K562 (cell line): ENCODE results near the gene WDR88. TPM values are rescaled to one million over a fixed set of nuclear protein-coding genes. Genes with fewer than 3 reads are reported as not detected.

ENCODE experiments used
- ARNT ChIP-seq, 2 experiments: fragments of 450-650 bp; IDR thresholded peaks; 2 replicates each; pipeline ENCODE4 v1.6.1; 2016; ENCODE audit warnings: mild to moderate bottlenecking in 1 of 2
- ETS1 ChIP-seq: conservative IDR thresholded peaks from 2 replicates; pipeline ENCODE4 v1.6.1; 2011; ENCODE audit warnings: low read depth, mild to moderate bottlenecking, low read length; ENCODE audit not compliant: control insufficient read depth
- ETV5 ChIP-seq: sonication (generic); formaldehyde crosslinking; IDR thresholded peaks from 2 replicates; pipeline ENCODE4 v1.4.0; 2020; ENCODE audit warnings: low read depth, mild to moderate bottlenecking, missing genetic modification reagents
- GABPA ChIP-seq: fragments of 200-800 bp; sonication (Bioruptor generic); conservative IDR thresholded peaks from 2 replicates; pipeline ENCODE4 v1.6.1; 2016; ENCODE audit warnings: low read depth, missing genetic modification characterization, missing compliant biosample characterization
- HIVEP1 ChIP-seq: fragments of 250-450 bp; sonication (Bioruptor Pico); IDR thresholded peaks from 2 replicates; pipeline ENCODE4 v1.4.0; 2020; ENCODE audit warnings: mild to moderate bottlenecking
- ID3 ChIP-seq, 2 experiments: fragments of 250-450 bp in 1 of 2; fragments of 450-650 bp in 1 of 2; sonication (Bioruptor Pico) in 1 of 2; IDR thresholded peaks; 2 replicates each; pipeline versions ENCODE4 v1.6.1 to v1.8.0; 2016 to 2021; ENCODE audit warnings: mild to moderate bottlenecking in 2 of 2, moderate library complexity in 2 of 2, missing compliant biosample characterization in 1 of 2, missing genetic modification characterization in 1 of 2
- ILK ChIP-seq: fragments of 450-650 bp; IDR thresholded peaks from 2 replicates; pipeline ENCODE4 v1.6.1; 2016; ENCODE audit warnings: missing genetic modification characterization, low read depth, mild to moderate bottlenecking, missing compliant biosample characterization, moderate library complexity, borderline replicate concordance
- MAFG ChIP-seq: fragments of 450-650 bp; conservative IDR thresholded peaks from 2 replicates; pipeline ENCODE4 v1.6.1; 2016; ENCODE audit warnings: missing genetic modification characterization, missing compliant biosample characterization
- MCM3 ChIP-seq: fragments of 450-650 bp; IDR thresholded peaks from 2 replicates; pipeline ENCODE4 v1.6.1; 2016
- MEF2D ChIP-seq: conservative IDR thresholded peaks from 2 replicates; pipeline ENCODE4 v1.6.1; 2016; ENCODE audit warnings: low read depth, missing genetic modification characterization, missing compliant biosample characterization
- PRPF4 ChIP-seq: fragments of 200-400 bp; formaldehyde crosslinking; IDR thresholded peaks from one replicate; pipeline ENCODE4 v1.6.1; 2017; ENCODE audit warnings: low read length, low read depth, mild to moderate bottlenecking; ENCODE audit not compliant: insufficient read depth, poor library complexity, severe bottlenecking
- PYGO2 ChIP-seq: fragments of 450-650 bp; IDR thresholded peaks from 2 replicates; pipeline ENCODE4 v1.6.1; 2016; ENCODE audit warnings: mild to moderate bottlenecking, missing genetic modification characterization, moderate library complexity, missing compliant biosample characterization
- SMAD2 ChIP-seq: fragments of 150-350 bp; IDR thresholded peaks from 2 replicates; pipeline ENCODE4 v1.6.1; 2014; ENCODE audit warnings: low read depth, mild to moderate bottlenecking, low read length
- TAL1 ChIP-seq: fragments of 450-650 bp; IDR thresholded peaks from 2 replicates; pipeline ENCODE4 v1.6.1; 2016; ENCODE audit warnings: mild to moderate bottlenecking
- TRIM28 ChIP-seq: fragments of 450-650 bp; IDR thresholded peaks from 2 replicates; pipeline ENCODE4 v1.6.1; 2017
- USF1 ChIP-seq: sonication (generic); formaldehyde crosslinking; IDR thresholded peaks from 2 replicates; pipeline ENCODE4 v1.9.0; 2022; ENCODE audit warnings: mild to moderate bottlenecking, missing genetic modification reagents
- YBX1 ChIP-seq: fragments of 450-650 bp; IDR thresholded peaks from 2 replicates; pipeline ENCODE4 v1.7.1; 2016; ENCODE audit warnings: mild to moderate bottlenecking
- ZBTB33 ChIP-seq: sonication (generic); formaldehyde crosslinking; IDR thresholded peaks from 2 replicates; pipeline ENCODE4 v1.8.1; 2023; ENCODE audit warnings: mild to moderate bottlenecking, missing genetic modification reagents
- ZNF431 ChIP-seq: sonication (generic); formaldehyde crosslinking; IDR thresholded peaks from 2 replicates; pipeline ENCODE4 v1.8.0; 2022; ENCODE audit warnings: mild to moderate bottlenecking, missing genetic modification reagents
- ZNF449 ChIP-seq: fragments of 250-450 bp; sonication (Bioruptor Pico); IDR thresholded peaks from 2 replicates; pipeline ENCODE4 v1.8.0; 2022; ENCODE audit warnings: moderate library complexity, mild to moderate bottlenecking, inconsistent platforms
- ZNF695 ChIP-seq: fragments of 450-650 bp; formaldehyde crosslinking; IDR thresholded peaks from 2 replicates; pipeline ENCODE4 v1.4.0; 2020; ENCODE audit warnings: mild to moderate bottlenecking, moderate library complexity
- ZNF76 ChIP-seq: fragments of 250-450 bp; sonication (Bioruptor Pico); IDR thresholded peaks from 2 replicates; pipeline ENCODE4 v1.4.0; 2020; ENCODE audit warnings: mild to moderate bottlenecking, moderate library complexity, borderline replicate concordance
- ZNF764 ChIP-seq: fragments of 250-450 bp; sonication (Bioruptor Pico); IDR thresholded peaks from 2 replicates; pipeline ENCODE4 v1.4.0; 2020; ENCODE audit warnings: low read depth, mild to moderate bottlenecking, moderate library complexity
- polyA plus RNA-seq, 8 experiments: library from polyadenylated mRNA; depleted of rRNA in 4 of 8; stranded (reverse) in 5 of 8; unstranded in 3 of 8; fragments of >200 nt; fragmentation: Nextera tagmentation in 2 of 8; fragmentation: Illumina TruSeq in 1 of 8; extraction: Ambion mirVana in 2 of 8; extraction: Trizol in 1 of 8; gene quantifications; 2 replicates each; pipeline versions ENCODE4 v1.2.1 to v1.2.3, GENCODE V29; 2011 to 2014; ENCODE audit warnings: inconsistent platforms in 1 of 8, missing spikeins in 1 of 8
- total RNA-seq, 7 experiments: library from RNA; depleted of rRNA in 6 of 7; stranded (reverse); fragments of >200 nt in 6 of 7; fragmentation: Illumina TruSeq in 2 of 7; extraction: Trizol in 2 of 7; gene quantifications; 2 replicates each; pipeline versions ENCODE4 v1.2.1 to v1.2.3, GENCODE V29; 2011 to 2021; ENCODE audit warnings: low replicate concordance in 1 of 7

WDR88 gene
- total and polyA plus RNA-seq, 9 of the 15 experiments (the other 6 are each of a cell fraction or from before 2014, with no cell fraction given), result 0.03 to 0.04 TPM; not detected in 7

GRCh38 chr19:33093420-33094210 lies 38.3 kb upstream of the WDR88 start (continued):
- TF ChIP-seq GABPA (0 out of 2 replicates have a peak, but pooled peaks have one; percentile 28), ZBTB33 (CRISPR knock-in tag) (no peak), PRPF4 (no peak), ZNF449 (CRISPR knock-in tag) (no peak), ZNF76 (CRISPR knock-in tag) (no peak), MEF2D (tag) (no peak), ZNF764 (CRISPR knock-in tag) (no peak), TAL1 (no peak), ARNT (IDR thresholded peaks at IDR 0.05) (0 out of 4 replicates have a peak, but pooled peaks of 1 of the 2 experiments have one; percentile 29), PYGO2 (tag) (no peak), ZNF695 (CRISPR knock-in tag) (no peak), ZNF431 (CRISPR knock-in tag) (no peak), HIVEP1 (no peak), ID3 (CRISPR knock-in tag; IDR thresholded peaks at IDR 0.05) (no peak), ID3 (tag; IDR thresholded peaks at IDR 0.05) (no peak), ETS1 (no peak), TRIM28 (no peak), ILK (tag) (no peak), YBX1 (no peak), SMAD2 (no peak), ETV5 (CRISPR knock-in tag) (no peak), MCM3 (no peak), MAFG (tag) (peak; percentile 82), USF1 (CRISPR knock-in tag) (no peak)
